HepG2 (cell line): ENCODE results near the gene FAM3A. TPM values are rescaled to one million over a fixed set of nuclear protein-coding genes. Genes with fewer than 3 reads are reported as not detected.

Experiments
- ATAC-seq: fragments of 200-7000 bp; cut with Tn5 transposase; 3 replicates; pipeline ENCODE4 v1.9.1; 2020; ENCODE audit warnings: mild to moderate bottlenecking, moderate library complexity
- BruUV-seq: library from RNA; stranded (reverse); fragments of 400-500 nt; replicated peaks from 2 replicates; lab custom pipeline; 2021; lab: Mats Ljungman, UMichigan
- CTCF ChIA-PET: fragments of 300-600 bp; formaldehyde crosslinking; extraction: SDS; loops from one replicate; lab custom pipeline; 2021; ENCODE audit warnings: low total read pairs, inconsistent platforms, low intra/inter-chr PET ratio; lab: Yijun Ruan, JAX
- POLR2A ChIA-PET: fragments of 350-600 bp; sonication (Branson Sonifier 250); formaldehyde crosslinking; loops from one replicate; lab custom pipeline; 2020; ENCODE audit warnings: antibody characterized with exemption, inconsistent platforms; lab: Yijun Ruan, JAX
- DNase-seq: peaks from one replicate; pipeline ENCODE4 v3.0.0-alpha.2; 2015; ENCODE audit warnings: low spot score
- FAIRE-seq: peaks from 3 replicates; lab custom pipeline; 2011; peaks lifted over from hg19 to GRCh38; lab: Jason Lieb, UNC
- H2AFZ ChIP-seq: one replicate; pipeline ENCODE4 v1.6.1; 2011; ENCODE audit warnings: low read length, inconsistent platforms
- H3K27ac ChIP-seq: fragments of 300-600 bp; 3 replicates; pipeline ENCODE4 v1.8.0; 2011; ENCODE audit warnings: mixed run types, mild to moderate bottlenecking, mixed read lengths, low read length, inconsistent platforms; ENCODE audit not compliant: insufficient read depth; ENCODE audit errors: extremely low read length
- H3K27me3 ChIP-seq, 2 experiments: fragments of 200-600 bp in 1 of 2; 2 replicates in 1 of 2; 3 replicates in 1 of 2; pipeline versions ENCODE4 v1.6.0 to v1.8.0; 2011; ENCODE audit warnings: low read length in 2 of 2, mild to moderate bottlenecking in 2 of 2, moderate library complexity in 2 of 2, inconsistent platforms in 1 of 2; ENCODE audit not compliant: insufficient read depth in 2 of 2, control insufficient read depth in 1 of 2
- H3K36me3 ChIP-seq, 2 experiments: fragments of 200-600 bp in 1 of 2; replicated peaks in 1 of 2; 2 replicates in 1 of 2; 3 replicates in 1 of 2; pipeline versions ENCODE4 v1.5.1 to v1.8.0; 2011; ENCODE audit warnings: low read length in 2 of 2, inconsistent platforms in 1 of 2; ENCODE audit not compliant: insufficient read depth in 2 of 2, control insufficient read depth in 1 of 2
- H3K4me1 ChIP-seq: 2 replicates; pipeline ENCODE4 v1.5.1; 2012; ENCODE audit warnings: low read length, inconsistent platforms; ENCODE audit not compliant: insufficient read depth
- H3K4me2 ChIP-seq: 2 replicates; pipeline ENCODE4 v1.6.0; 2011; ENCODE audit warnings: low read depth, low read length, inconsistent platforms
- H3K4me3 ChIP-seq, 3 experiments: fragments of 200-600 bp in 1 of 3; sonication (generic), shearing (Covaris generic) in 1 of 3; replicated peaks in 1 of 3; 2 replicates each; pipeline ENCODE4 v1.5.1; 2011 to 2016; ENCODE audit warnings: low read length in 3 of 3, inconsistent platforms in 2 of 3, low read depth in 2 of 3, mild to moderate bottlenecking in 2 of 3, control low read depth in 1 of 3, mixed read lengths in 1 of 3; ENCODE audit not compliant: insufficient read depth in 1 of 3
- H3K79me2 ChIP-seq: one replicate; pipeline ENCODE4 v1.6.1; 2011; ENCODE audit warnings: low read length, inconsistent platforms; ENCODE audit not compliant: insufficient read depth
- H3K9ac ChIP-seq: 2 replicates; pipeline ENCODE4 v1.6.0; 2011; ENCODE audit warnings: mild to moderate bottlenecking, low read depth, low read length, inconsistent platforms; ENCODE audit not compliant: insufficient read depth
- H3K9me3 ChIP-seq: 2 replicates; pipeline ENCODE4 v1.5.1; 2012; ENCODE audit warnings: mild to moderate bottlenecking, low read length
- H4K20me1 ChIP-seq: 2 replicates; pipeline ENCODE4 v1.6.0; 2011; ENCODE audit warnings: inconsistent platforms, mild to moderate bottlenecking, low read length, moderate library complexity; ENCODE audit not compliant: insufficient read depth
- BHLHE40 ChIP-seq: IDR thresholded peaks from 2 replicates; pipeline ENCODE4 v1.6.1; 2011; ENCODE audit warnings: low read length, improper control_type of control experiment
- IRF2 ChIP-seq: IDR thresholded peaks from 2 replicates; pipeline ENCODE4 v1.6.1; 2018; ENCODE audit warnings: missing genetic modification reagents, missing compliant biosample characterization
- RAD21 ChIP-seq: fragments of 450-650 bp; formaldehyde crosslinking; IDR thresholded peaks from 2 replicates; pipeline ENCODE4 v1.5.0; 2020; ENCODE audit warnings: mild to moderate bottlenecking
- SOX13 ChIP-seq, 3 experiments: fragments of 450-650 bp in 1 of 3; sonication (generic) in 1 of 3; formaldehyde crosslinking in 1 of 3; IDR thresholded peaks in 2 of 3; conservative IDR thresholded peaks in 1 of 3; 2 replicates each; pipeline versions ENCODE4 v1.5.0 to v1.6.1; 2016 to 2020; ENCODE audit warnings: antibody characterized with exemption in 1 of 3, mild to moderate bottlenecking in 1 of 3, missing compliant biosample characterization in 1 of 3, missing genetic modification reagents in 1 of 3, moderate library complexity in 1 of 3
- SOX6 ChIP-seq, 2 experiments: fragments of 450-650 bp in 1 of 2; sonication (generic) in 1 of 2; formaldehyde crosslinking in 1 of 2; IDR thresholded peaks; 2 replicates each; pipeline versions ENCODE4 v1.4.0 to v1.6.1; 2017 to 2020; ENCODE audit warnings: antibody characterized with exemption in 1 of 2, mild to moderate bottlenecking in 1 of 2, missing genetic modification reagents in 1 of 2
- TEAD3 ChIP-seq: optimal IDR thresholded peaks from 2 replicates; pipeline ENCODE3; 2016; ENCODE audit warnings: borderline replicate concordance
- YY1 ChIP-seq: IDR thresholded peaks from 2 replicates; pipeline ENCODE4 v1.6.1; 2011; ENCODE audit warnings: low read length, low read depth, moderate library complexity, mild to moderate bottlenecking; ENCODE audit not compliant: insufficient read depth, insufficient replicate concordance
- ZNF350 ChIP-seq: sonication (generic); formaldehyde crosslinking; IDR thresholded peaks from 2 replicates; pipeline ENCODE4 v1.4.0; 2020; ENCODE audit warnings: mild to moderate bottlenecking, low read depth, missing genetic modification reagents, borderline replicate concordance
- ZNF563 ChIP-seq: sonication (generic); formaldehyde crosslinking; IDR thresholded peaks from 2 replicates; pipeline ENCODE4 v1.8.0; 2022; ENCODE audit warnings: mild to moderate bottlenecking, moderate library complexity, missing genetic modification reagents
- ZNF761 ChIP-seq: sonication (generic); formaldehyde crosslinking; conservative IDR thresholded peaks from 2 replicates; pipeline ENCODE4 v1.4.0; 2020; ENCODE audit warnings: mild to moderate bottlenecking, missing genetic modification reagents
- WGBS: methylation state at CpG from one replicate; pipeline ENCODE4 v1.1.6; 2017; ENCODE audit warnings: low lambda C conversion rate; 5-methylcytosine and 5-hydroxymethylcytosine counted together
- in situ Hi-C: cut with HindIII; loops from 2 replicates; pipeline ENCODE4 v1.10.0; 2017; ENCODE audit warnings: low pct_unique_long_range_greater_than_20kb; ENCODE audit not compliant: extremely low pct_ligation_motif_present
- intact Hi-C: fragments of 100-400 bp; cut with micrococcal nuclease; formaldehyde crosslinking; loops from one replicate; pipeline ENCODE4 v1.10.0; 2022; ENCODE audit not compliant: unreplicated experiment
- polyA plus RNA-seq, 8 experiments: library from polyadenylated mRNA; depleted of rRNA in 3 of 8; stranded (reverse) in 7 of 8; unstranded in 1 of 8; fragments of >200 nt; fragmentation: Illumina TruSeq in 4 of 8; extraction: Trizol in 4 of 8; gene quantifications; 2 replicates each; pipeline versions ENCODE4 v1.2.1 to v1.2.3, GENCODE V29; 2011 to 2016; ENCODE audit warnings: low read depth in 4 of 8, missing spikeins in 1 of 8, mixed read lengths in 1 of 8; ENCODE audit not compliant: insufficient read depth in 1 of 8
- total RNA-seq, 5 experiments: library from RNA; depleted of rRNA; stranded (reverse); fragments of >200 nt; fragmentation: Illumina TruSeq; extraction: Trizol; gene quantifications; 2 replicates each; pipeline ENCODE4 v1.2.3, GENCODE V29; 2016; ENCODE audit warnings: low read depth in 1 of 5
- TF ChIP-seq, protein P1 (sequence below): sonication (generic); formaldehyde crosslinking; IDR thresholded peaks from 2 replicates; pipeline ENCODE4 v1.5.1; 2020; ENCODE audit warnings: mild to moderate bottlenecking, moderate library complexity, missing genetic modification reagents
- TF ChIP-seq, protein P2 (sequence below): IDR thresholded peaks from 2 replicates; pipeline ENCODE4 v1.6.1; 2018; ENCODE audit warnings: missing genetic modification reagents, mild to moderate bottlenecking, missing compliant biosample characterization
- TF ChIP-seq, protein P3 (sequence below): sonication (generic); formaldehyde crosslinking; IDR thresholded peaks from 2 replicates; pipeline ENCODE4 v1.5.1; 2020; ENCODE audit warnings: mild to moderate bottlenecking, missing genetic modification reagents, moderate library complexity

Gene FAM3A
- total and polyA plus RNA-seq, 2 of the 13 experiments (the other 11 are each of a cell fraction or from before 2014, with no cell fraction given): 11.2 to 22.7 TPM

DNA sequence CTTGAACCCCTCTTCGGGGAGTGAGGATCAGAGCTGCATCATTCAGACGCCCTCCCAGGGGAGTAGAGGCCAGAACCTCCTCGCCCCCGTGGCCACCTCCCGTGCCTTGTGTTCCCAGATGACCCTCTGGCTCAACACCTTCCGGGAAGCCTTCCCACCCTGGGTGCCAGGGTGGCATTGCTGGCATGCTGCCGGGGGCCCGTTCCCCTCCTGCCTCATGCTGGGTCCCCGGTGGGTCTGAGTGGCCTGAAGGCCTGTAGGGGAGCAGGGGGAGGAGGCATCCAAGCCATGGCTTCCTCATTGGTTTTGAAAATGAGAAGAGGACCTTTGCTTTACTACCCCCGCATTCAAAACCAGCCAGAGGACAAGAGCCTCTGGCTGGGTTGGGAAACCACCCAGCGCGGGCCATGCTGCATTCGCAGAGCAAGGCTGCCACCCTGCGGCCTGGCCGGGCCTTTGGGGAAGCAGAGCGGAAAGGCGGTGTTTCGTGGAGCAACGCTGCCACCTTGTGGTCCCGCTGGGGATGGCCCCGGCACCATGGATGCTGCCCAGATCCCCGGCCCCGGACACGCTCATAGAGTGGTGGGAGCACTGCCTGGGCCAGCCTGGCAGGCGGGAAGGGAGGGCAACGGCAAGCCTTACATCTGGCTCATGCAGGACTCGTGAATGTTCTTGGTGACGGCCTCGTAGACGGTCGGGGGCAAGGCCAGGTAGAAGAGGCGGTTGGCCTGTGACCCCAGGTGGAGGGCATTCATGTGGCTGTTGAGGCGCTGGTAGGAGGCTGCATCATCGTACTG lies 18.7 kb upstream of the FAM3A start:
- POLR2A ChIA-PET: no interaction called here
- H4K20me1 ChIP-seq: no peaks in the 10 kb centered on the region
- CTCF ChIA-PET: interaction anchor here (0.9 to 3.9 kb wide), 9 partner anchors 48 to 398 kb away, joined by 3 to 55 read pairs (median 4); partner anchors contain the start of genes FLNA and UBL4A
- no peak overlapping the region for H3K4me3 ChIP-seq
- WGBS: 100% methylated on average over 1 of the region's 34 CpGs
- peaks cover 28% of the 10 kb centered on the region for H3K4me1 ChIP-seq
- no TSS peak for BruUV-seq
- peaks cover 4 to 13% of the 10 kb centered on the region in 2 experiments; a peak in 3 of 5 replicates for H3K36me3 ChIP-seq
- H3K27me3 ChIP-seq: no peaks in the 10 kb centered on the region
- intact Hi-C loops (loop anchor here (1.0 kb wide), 1 partner anchor 161 kb away; no protein-coding TSS in a partner anchor), in situ Hi-C loops (loop anchor here (25.0 kb wide), 1 partner anchor 122 kb away; the partner anchor contains the start of genes DNASE1L1 and TAFAZZIN)
- no peak overlapping the region for H3K9ac ChIP-seq
- FAIRE-seq (peak; percentile 53), ATAC-seq (peak; percentile 83), DNase-seq (peak; percentile 56)
- no peaks in the 10 kb centered on the region for H3K9me3 ChIP-seq
- H3K79me2 ChIP-seq: peaks cover 4% of the 10 kb centered on the region
- no peak overlapping the region for H3K27ac ChIP-seq
- no peak overlapping the region for H3K4me2 ChIP-seq
- H2AFZ ChIP-seq: no peak overlapping the region
- TF ChIP-seq IRF2 (CRISPR knock-in tag): peak; percentile 58; the same call in 1 of the 2 replicates
- TF ChIP-seq ZNF350 (CRISPR knock-in tag): 0 out of 2 replicates have a peak, but pooled peaks have one; percentile 40
- TF ChIP-seq, protein P1, sequence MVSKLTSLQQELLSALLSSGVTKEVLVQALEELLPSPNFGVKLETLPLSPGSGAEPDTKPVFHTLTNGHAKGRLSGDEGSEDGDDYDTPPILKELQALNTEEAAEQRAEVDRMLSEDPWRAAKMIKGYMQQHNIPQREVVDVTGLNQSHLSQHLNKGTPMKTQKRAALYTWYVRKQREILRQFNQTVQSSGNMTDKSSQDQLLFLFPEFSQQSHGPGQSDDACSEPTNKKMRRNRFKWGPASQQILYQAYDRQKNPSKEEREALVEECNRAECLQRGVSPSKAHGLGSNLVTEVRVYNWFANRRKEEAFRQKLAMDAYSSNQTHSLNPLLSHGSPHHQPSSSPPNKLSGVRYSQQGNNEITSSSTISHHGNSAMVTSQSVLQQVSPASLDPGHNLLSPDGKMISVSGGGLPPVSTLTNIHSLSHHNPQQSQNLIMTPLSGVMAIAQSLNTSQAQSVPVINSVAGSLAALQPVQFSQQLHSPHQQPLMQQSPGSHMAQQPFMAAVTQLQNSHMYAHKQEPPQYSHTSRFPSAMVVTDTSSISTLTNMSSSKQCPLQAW (CRISPR knock-in tag): peak; percentile 23; the same call in 1 of the 2 replicates
- TF ChIP-seq, protein P2, sequence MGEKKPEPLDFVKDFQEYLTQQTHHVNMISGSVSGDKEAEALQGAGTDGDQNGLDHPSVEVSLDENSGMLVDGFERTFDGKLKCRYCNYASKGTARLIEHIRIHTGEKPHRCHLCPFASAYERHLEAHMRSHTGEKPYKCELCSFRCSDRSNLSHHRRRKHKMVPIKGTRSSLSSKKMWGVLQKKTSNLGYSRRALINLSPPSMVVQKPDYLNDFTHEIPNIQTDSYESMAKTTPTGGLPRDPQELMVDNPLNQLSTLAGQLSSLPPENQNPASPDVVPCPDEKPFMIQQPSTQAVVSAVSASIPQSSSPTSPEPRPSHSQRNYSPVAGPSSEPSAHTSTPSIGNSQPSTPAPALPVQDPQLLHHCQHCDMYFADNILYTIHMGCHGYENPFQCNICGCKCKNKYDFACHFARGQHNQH (CRISPR knock-in tag): 0 out of 2 replicates have a peak, but pooled peaks have one; percentile 50
- TF ChIP-seq YY1: peak; percentile 69
- TF ChIP-seq TEAD3 (CRISPR knock-in tag): peak; percentile 23
- 0 out of 2 replicates have a peak, but pooled peaks have one; percentile 34 for TF ChIP-seq BHLHE40
- TF ChIP-seq RAD21 (CRISPR knock-in tag): peak; percentile 99
- TF ChIP-seq SOX13 (IDR thresholded peaks at IDR 0.05): no peak
- 0 out of 4 replicates have a peak, but pooled peaks of 1 of the 2 experiments have one; percentile 18 for TF ChIP-seq SOX13 (CRISPR knock-in tag; conservative IDR thresholded peaks at IDR 0.05 in 1 of 2, IDR thresholded peaks at IDR 0.05 in 1 of 2)
- no peak for TF ChIP-seq ZNF563
- no peak for TF ChIP-seq ZNF761 (CRISPR knock-in tag)
- TF ChIP-seq SOX6 (IDR thresholded peaks at IDR 0.05): no peak
- TF ChIP-seq SOX6 (CRISPR knock-in tag; IDR thresholded peaks at IDR 0.05): peak; percentile 38; the same call in 1 of the 2 replicates
- TF ChIP-seq, protein P3, sequence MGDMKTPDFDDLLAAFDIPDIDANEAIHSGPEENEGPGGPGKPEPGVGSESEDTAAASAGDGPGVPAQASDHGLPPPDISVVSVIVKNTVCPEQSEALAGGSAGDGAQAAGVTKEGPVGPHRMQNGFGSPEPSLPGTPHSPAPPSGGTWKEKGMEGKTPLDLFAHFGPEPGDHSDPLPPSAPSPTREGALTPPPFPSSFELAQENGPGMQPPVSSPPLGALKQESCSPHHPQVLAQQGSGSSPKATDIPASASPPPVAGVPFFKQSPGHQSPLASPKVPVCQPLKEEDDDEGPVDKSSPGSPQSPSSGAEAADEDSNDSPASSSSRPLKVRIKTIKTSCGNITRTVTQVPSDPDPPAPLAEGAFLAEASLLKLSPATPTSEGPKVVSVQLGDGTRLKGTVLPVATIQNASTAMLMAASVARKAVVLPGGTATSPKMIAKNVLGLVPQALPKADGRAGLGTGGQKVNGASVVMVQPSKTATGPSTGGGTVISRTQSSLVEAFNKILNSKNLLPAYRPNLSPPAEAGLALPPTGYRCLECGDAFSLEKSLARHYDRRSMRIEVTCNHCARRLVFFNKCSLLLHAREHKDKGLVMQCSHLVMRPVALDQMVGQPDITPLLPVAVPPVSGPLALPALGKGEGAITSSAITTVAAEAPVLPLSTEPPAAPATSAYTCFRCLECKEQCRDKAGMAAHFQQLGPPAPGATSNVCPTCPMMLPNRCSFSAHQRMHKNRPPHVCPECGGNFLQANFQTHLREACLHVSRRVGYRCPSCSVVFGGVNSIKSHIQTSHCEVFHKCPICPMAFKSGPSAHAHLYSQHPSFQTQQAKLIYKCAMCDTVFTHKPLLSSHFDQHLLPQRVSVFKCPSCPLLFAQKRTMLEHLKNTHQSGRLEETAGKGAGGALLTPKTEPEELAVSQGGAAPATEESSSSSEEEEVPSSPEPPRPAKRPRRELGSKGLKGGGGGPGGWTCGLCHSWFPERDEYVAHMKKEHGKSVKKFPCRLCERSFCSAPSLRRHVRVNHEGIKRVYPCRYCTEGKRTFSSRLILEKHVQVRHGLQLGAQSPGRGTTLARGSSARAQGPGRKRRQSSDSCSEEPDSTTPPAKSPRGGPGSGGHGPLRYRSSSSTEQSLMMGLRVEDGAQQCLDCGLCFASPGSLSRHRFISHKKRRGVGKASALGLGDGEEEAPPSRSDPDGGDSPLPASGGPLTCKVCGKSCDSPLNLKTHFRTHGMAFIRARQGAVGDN (CRISPR knock-in tag): peak; percentile 74
